ENCODE data around the gene CA5B.
A peak's percentile ranks its signal among the peaks of the same experiment; 100 is the strongest.
"Not testable (repeated sequence)": the region's sequence is repeated elsewhere in the genome, so short reads cannot be mapped to it uniquely, and the experiment has no call there.

CA5B gene, protein sequence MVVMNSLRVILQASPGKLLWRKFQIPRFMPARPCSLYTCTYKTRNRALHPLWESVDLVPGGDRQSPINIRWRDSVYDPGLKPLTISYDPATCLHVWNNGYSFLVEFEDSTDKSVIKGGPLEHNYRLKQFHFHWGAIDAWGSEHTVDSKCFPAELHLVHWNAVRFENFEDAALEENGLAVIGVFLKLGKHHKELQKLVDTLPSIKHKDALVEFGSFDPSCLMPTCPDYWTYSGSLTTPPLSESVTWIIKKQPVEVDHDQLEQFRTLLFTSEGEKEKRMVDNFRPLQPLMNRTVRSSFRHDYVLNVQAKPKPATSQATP

DNA sequence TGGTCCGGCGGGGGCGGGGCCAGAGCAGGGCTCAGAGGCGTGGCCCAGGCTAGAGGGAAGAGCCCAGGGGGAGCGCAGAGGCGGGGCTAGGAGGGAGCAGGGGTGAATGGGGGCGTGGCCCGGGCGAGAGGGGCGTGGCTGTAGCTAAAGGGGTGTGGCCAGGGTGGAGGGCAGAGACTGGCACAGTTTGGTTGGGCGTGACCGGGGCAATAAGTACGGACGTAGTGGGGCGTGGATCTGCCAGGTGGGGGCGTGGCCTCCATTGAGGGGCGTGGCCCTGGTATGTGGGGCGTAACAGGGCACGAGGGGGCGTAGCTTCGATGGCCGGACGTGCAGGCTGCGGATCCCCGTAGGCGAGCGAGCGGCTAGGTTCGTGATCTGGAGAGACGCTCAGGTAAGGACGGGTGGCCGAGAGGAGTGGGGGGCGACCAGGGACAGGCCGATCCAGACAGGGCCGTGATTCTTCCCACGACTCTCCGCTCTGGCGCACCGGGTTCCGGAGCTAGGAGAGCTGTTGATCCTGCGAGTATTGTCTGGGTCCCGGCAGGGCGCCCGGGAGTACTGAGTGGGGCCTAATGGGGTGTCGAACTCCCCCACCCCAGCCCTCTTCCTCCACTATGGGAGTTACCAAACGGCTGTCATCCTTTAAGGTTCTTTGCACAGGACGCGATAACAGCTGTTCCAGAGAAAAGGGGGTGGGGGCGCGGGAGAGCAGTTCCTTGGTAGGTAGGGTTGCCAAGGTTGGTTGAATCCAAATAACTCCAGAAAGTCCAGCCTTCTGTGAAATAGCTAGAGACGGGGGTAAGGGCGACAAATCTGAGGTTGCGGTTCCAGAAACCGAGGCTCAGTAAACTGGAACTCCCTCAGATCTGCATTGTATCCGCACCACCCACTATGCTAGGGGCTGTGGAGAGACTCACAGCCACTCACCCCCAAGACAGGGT lies at the start of gene CA5B:
TSS of gene CA5B (plus strand) at position 312 of the 944 bp plus-strand sequence. CDS start 11,754 bp downstream, outside the sequence.
- Histone ChIP-seq H4K20me1 (peaks cover 32% of the 10 kb centered on the region), H3K27ac (no peak within 1 kb of the TSS), H3K4me1 (peaks cover 8% of the 10 kb centered on the region; the same call in 1 of the 2 replicates), H3K4me3 (peak within 1 kb of the TSS; percentile 67), H3K9ac (peak within 1 kb of the TSS; percentile 56; the same call in 1 of the 2 replicates), H3K36me3 (no peaks in the 10 kb centered on the region), H3K4me2 (peak within 1 kb of the TSS; percentile 85), H3K27me3 (peaks cover 21% of the 10 kb centered on the region), H3K9me3 (no peaks in the 10 kb centered on the region)
- no peak for TF ChIP-seq Cebpa-rat (IDR thresholded peaks at IDR 0.05)

DNA sequence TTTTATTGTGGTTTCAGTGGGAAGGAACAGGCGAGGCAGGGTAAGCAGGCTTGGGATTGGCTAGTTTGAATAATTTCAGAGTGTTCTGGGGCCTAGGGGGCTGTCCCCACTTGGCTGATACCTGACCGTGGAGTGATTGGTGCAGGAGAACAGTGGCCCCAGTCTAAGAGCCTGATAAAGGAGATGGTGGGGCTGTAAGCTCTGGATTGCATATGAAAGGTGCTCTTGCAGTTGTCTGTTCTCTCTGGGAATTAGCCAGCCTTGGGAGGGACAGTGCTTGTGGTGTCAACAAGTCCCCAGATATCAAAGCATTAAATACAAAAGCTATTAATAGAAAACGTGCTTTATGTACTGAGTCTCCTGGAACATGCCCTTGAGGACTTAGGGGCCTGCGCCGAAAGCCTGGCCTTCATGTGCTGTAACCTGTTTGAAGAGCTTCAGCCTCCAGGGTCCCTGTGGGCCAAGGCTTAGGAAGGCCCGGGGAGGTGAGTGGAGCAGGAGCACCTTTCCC lies 43.1 kb upstream of the CA5B start:
- TF ChIP-seq Cebpa-rat (IDR thresholded peaks at IDR 0.05): no peak
- Histone ChIP-seq H3K4me3 (no peak overlapping the region), H3K4me1 (peaks cover 13% of the 10 kb centered on the region), H3K9me3 (peaks cover 8% of the 10 kb centered on the region), H3K4me2 (peak overlapping the region; percentile 18; the same call in 1 of the 2 replicates), H3K9ac (no peak overlapping the region), H3K36me3 (peaks cover 68% of the 10 kb centered on the region), H3K27ac (no peak overlapping the region), H3K27me3 (no peaks in the 10 kb centered on the region), H4K20me1 (peaks cover 76% of the 10 kb centered on the region)

DNA sequence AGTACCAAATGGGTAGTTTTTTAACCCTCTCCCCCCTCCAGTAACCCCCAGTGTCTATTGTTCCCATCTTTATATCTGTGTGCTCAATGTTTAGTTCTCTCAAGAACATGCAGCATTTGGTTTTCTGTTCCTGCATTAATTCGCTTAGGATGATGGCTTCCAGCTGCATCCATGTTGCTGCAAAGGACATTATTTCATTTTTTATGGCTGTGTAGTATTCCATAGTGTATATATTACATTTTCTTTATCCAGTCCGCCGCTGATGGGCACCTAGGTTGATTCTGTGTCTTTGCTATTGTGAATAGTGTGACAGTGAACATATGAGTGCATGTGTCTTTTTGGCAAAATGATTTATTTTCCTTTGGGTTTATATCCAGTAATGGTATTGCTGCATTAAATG lies 41.6 kb upstream of the CA5B start:
- Histone ChIP-seq H4K20me1 (peaks cover 67% of the 10 kb centered on the region), H3K27me3 (no peaks in the 10 kb centered on the region), H3K36me3 (peaks cover 60% of the 10 kb centered on the region), H3K4me3 (no peak overlapping the region), H3K9me3 (peaks cover 8% of the 10 kb centered on the region), H3K27ac (no peak overlapping the region), H3K9ac (no peak overlapping the region), H3K4me2 (no peak overlapping the region), H3K4me1 (peaks cover 13% of the 10 kb centered on the region)
- TF ChIP-seq Cebpa-rat (IDR thresholded peaks at IDR 0.05): no peak

GRCh38 chrX:15702488-15703371 lies 35.3 kb upstream of the CA5B start:
- no peak overlapping the region for H3K27ac ChIP-seq
- H4K20me1 ChIP-seq: peaks cover 40% of the 10 kb centered on the region; the same call in 1 of the 2 replicates
- H3K9ac ChIP-seq: no peak overlapping the region
- H3K36me3 ChIP-seq: peaks cover 17% of the 10 kb centered on the region
- no peak for TF ChIP-seq Cebpa-rat (IDR thresholded peaks at IDR 0.05)
- H3K4me2 ChIP-seq: no peak overlapping the region
- no peaks in the 10 kb centered on the region for H3K27me3 ChIP-seq
- H3K4me3 ChIP-seq: no peak overlapping the region
- H3K9me3 ChIP-seq: no peaks in the 10 kb centered on the region; the same call in 1 of the 2 replicates
- H3K4me1 ChIP-seq: no peaks in the 10 kb centered on the region

DNA sequence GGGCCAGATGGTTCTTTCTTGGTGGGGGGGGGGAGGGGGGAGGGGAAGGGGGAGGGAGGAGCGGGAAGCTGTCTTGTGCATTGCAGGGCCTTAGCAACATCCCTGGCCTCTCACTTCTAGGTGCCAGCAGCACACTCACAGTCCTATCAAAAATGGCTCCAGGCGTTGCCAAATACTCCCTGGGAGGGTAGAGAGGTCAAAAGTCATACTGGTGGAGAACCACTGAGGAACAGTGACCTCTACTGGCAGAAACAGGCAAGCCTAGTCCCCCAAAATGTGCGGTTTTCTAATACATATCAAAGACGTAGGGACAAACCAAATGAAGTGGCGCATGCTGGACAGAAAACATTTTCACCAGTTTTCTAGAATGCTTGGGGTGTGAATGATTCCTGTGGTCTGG lies 34.3 kb upstream of the CA5B start:
- peaks cover 17% of the 10 kb centered on the region for H3K36me3 ChIP-seq
- H3K9ac ChIP-seq, H3K27me3 ChIP-seq, H3K27ac ChIP-seq, H3K4me3 ChIP-seq, H3K9me3 ChIP-seq, H3K4me1 ChIP-seq, H3K4me2 ChIP-seq: not testable (repeated sequence)
- H4K20me1 ChIP-seq: peaks cover 46% of the 10 kb centered on the region; the same call in 1 of the 2 replicates

DNA sequence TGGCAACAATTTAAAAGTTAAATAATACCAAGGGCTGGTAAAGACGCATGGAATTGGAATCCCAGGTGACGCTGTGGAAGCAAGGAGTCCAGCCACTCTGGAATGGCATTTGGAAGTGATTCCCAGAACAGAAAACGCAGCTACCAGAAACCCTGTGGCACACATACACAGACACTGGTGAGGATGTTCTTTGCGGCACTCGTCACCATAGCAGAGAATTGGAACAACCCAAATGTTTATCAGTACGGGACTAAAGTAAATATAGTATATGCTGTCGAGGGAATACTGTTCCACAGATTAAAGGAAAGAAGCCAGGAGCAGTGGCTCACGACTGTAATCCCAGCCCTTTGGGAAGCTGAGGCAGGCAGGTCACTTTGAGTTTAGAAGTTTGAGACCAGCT lies 33.8 kb upstream of the CA5B start:
- not testable (repeated sequence) for H3K27me3 ChIP-seq, H3K4me1 ChIP-seq, H3K4me3 ChIP-seq, H3K9ac ChIP-seq, H3K9me3 ChIP-seq, H3K27ac ChIP-seq, H3K4me2 ChIP-seq
- Histone ChIP-seq H4K20me1 (peaks cover 44% of the 10 kb centered on the region; the same call in 1 of the 2 replicates), H3K36me3 (peaks cover 17% of the 10 kb centered on the region)

- H3K4me2 ChIP-seq: no peak overlapping the region
- H3K36me3 ChIP-seq: no peaks in the 10 kb centered on the region
- peaks cover 9% of the 10 kb centered on the region; the same call in 1 of the 2 replicates for H3K27me3 ChIP-seq
- no peak for TF ChIP-seq Cebpa-rat (IDR thresholded peaks at IDR 0.05)
- H3K9me3 ChIP-seq: no peaks in the 10 kb centered on the region
- no peak overlapping the region for H3K4me3 ChIP-seq
- H3K4me1 ChIP-seq: no peaks in the 10 kb centered on the region
- H3K27ac ChIP-seq: no peak overlapping the region
- H3K9ac ChIP-seq: no peak overlapping the region
- H4K20me1 ChIP-seq: peaks cover 14% of the 10 kb centered on the region; the same call in 1 of the 2 replicates
These were observed 23.5 kb upstream of the CA5B start for GRCh38 chrX:15714529-15714928.

DNA sequence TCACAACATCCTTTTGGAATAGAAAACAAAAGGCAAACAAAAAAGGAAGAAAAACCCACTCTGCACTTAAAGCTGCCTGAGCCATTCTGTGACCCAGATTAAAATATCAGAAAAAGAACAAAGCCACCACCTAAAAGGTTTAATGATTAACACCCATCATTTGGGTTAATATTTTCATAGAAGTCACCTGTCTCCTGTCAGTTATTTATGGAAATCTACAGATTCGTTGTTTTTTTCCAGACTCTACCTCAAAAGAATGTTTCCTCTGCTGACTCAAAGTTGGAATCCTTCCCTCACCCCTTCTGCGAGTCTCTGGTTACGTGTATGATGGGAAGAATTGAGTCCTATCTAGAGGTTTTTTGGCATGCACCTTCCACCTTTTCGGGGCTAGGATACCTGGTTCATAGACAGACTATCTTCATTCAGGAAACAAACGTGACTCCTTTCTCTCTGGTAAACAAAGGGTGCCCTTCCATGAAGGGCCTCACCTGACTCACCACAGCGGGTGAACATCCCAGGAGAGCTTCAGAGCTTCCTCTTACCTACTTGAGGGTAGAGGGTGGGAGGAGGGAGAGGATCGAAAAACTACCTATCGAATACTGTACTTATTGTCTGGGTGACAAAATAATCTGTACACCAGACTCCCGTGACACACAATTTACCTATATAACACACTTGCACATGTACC lies 19.6 kb upstream of the CA5B start:
- Histone ChIP-seq H3K4me2 (no peak overlapping the region), H3K9ac (no peak overlapping the region), H3K36me3 (no peaks in the 10 kb centered on the region), H3K9me3 (no peaks in the 10 kb centered on the region), H3K4me1 (no peaks in the 10 kb centered on the region), H3K27ac (no peak overlapping the region), H4K20me1 (peaks cover 14% of the 10 kb centered on the region; the same call in 1 of the 2 replicates), H3K27me3 (peaks cover 9% of the 10 kb centered on the region; the same call in 1 of the 2 replicates), H3K4me3 (no peak overlapping the region)
- TF ChIP-seq Cebpa-rat (IDR thresholded peaks at IDR 0.05): no peak

Data from BLaER1 (cell line).